ENCODE data around the gene CYP3A4. TPM values are rescaled to one million over a fixed set of nuclear protein-coding genes. Genes with fewer than 3 reads are reported as not detected.

Gene CYP3A4
- total and polyA plus RNA-seq, 9 of the 15 experiments (the other 6 are each of a cell fraction or from before 2014, with no cell fraction given), result 0.07 to 0.08 TPM; not detected in 7

DNA sequence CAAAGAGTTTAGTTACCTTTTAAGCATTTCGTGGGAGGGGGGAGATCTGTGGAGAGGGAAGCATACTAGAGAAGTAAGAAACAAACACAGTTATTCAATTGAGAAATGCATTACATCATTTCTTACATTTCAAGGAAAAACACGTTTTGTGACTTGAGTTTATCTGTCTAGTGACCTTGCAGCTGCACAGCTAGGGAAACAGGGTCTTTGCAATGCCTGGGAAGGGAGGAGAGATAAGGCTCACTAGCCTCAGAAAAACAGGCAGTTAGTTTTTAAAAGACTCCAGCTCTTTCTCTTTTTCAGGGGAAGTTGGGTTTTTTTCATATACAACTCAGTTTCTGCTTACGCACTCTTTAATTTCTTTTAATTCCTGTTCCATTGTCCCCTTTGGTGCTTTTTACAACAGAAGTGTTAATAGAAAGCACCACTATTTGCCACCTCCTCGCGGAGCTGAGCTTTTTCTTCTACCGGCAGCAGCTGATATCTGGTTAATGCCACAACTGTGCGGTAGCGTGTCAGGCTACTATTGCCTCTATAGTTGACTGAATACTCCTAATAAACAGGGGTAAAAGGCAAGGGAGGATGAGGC, 49.4 kb upstream of the CYP3A4 start (continued):
- TF ChIP-seq ZNF785 (CRISPR knock-in tag; IDR thresholded peaks at IDR 0.05) (no peak), ZNF592 (IDR thresholded peaks at IDR 0.05) (peak; percentile 82), ZNF644 (tag; IDR thresholded peaks at IDR 0.05; ENCODE audit: low read depth) (no peak), POLR2H (tag; IDR thresholded peaks at IDR 0.05; ENCODE audit: low read depth) (no peak), SMAD1 (IDR thresholded peaks at IDR 0.05; ENCODE audit: low read depth, low read length, partially characterized antibody) (peak; percentile 47), ZNF436 (CRISPR knock-in tag; IDR thresholded peaks at IDR 0.05) (no peak), ZNF274 (IDR thresholded peaks at IDR 0.05; ENCODE audit: borderline replicate concordance, low read depth, low read length) (no peak), TAF7 (tag; IDR thresholded peaks at IDR 0.05) (peak; percentile 34; the same call in 1 of the 2 replicates), MTF1 (CRISPR knock-in tag; IDR thresholded peaks at IDR 0.05; ENCODE audit: borderline replicate concordance) (no peak), MCM3 (IDR thresholded peaks at IDR 0.05) (no peak), ZNF318 (IDR thresholded peaks at IDR 0.05; ENCODE audit: borderline replicate concordance in 1 of 2, low read depth in 1 of 2) (peak in 1 of 2 experiments; percentile 91; a peak in 2 of 4 replicates), BRF1 (IDR thresholded peaks at IDR 0.05; ENCODE audit: borderline replicate concordance, extremely low read depth, insufficient read length) (no peak), MAFG (tag; conservative IDR thresholded peaks at IDR 0.05) (no peak)
- TF ChIP-seq, protein P1, sequence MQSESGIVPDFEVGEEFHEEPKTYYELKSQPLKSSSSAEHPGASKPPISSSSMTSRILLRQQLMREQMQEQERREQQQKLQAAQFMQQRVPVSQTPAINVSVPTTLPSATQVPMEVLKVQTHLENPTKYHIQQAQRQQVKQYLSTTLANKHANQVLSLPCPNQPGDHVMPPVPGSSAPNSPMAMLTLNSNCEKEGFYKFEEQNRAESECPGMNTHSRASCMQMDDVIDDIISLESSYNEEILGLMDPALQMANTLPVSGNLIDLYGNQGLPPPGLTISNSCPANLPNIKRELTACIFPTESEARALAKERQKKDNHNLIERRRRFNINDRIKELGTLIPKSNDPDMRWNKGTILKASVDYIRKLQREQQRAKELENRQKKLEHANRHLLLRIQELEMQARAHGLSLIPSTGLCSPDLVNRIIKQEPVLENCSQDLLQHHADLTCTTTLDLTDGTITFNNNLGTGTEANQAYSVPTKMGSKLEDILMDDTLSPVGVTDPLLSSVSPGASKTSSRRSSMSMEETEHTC (IDR thresholded peaks at IDR 0.05), result peak; percentile 76; the same call in 1 of the 2 replicates

All from K562 (cell line).